A673 (cell line): Measurements from ENCODE around the gene ZNF48.

Experiments used
- EZH2 ChIP-seq: fragments of 200-600 bp; sonication (generic); IDR thresholded peaks from 2 replicates; pipeline ENCODE4 v1.6.1; 2017; ENCODE audit warnings: borderline replicate concordance, low read depth, mild to moderate bottlenecking, mixed read lengths, antibody characterized with exemption, low read length; ENCODE audit not compliant: poor library complexity, severe bottlenecking
- TF ChIP-seq, protein P1 (sequence below): fragments of 300-800, 200-600 bp; sonication (generic); conservative IDR thresholded peaks from 2 replicates; pipeline ENCODE4 v1.5.1; 2017; ENCODE audit warnings: low read depth, mild to moderate bottlenecking, antibody characterized with exemption, low read length, moderate library complexity, mixed read lengths

- TF ChIP-seq, protein P1, sequence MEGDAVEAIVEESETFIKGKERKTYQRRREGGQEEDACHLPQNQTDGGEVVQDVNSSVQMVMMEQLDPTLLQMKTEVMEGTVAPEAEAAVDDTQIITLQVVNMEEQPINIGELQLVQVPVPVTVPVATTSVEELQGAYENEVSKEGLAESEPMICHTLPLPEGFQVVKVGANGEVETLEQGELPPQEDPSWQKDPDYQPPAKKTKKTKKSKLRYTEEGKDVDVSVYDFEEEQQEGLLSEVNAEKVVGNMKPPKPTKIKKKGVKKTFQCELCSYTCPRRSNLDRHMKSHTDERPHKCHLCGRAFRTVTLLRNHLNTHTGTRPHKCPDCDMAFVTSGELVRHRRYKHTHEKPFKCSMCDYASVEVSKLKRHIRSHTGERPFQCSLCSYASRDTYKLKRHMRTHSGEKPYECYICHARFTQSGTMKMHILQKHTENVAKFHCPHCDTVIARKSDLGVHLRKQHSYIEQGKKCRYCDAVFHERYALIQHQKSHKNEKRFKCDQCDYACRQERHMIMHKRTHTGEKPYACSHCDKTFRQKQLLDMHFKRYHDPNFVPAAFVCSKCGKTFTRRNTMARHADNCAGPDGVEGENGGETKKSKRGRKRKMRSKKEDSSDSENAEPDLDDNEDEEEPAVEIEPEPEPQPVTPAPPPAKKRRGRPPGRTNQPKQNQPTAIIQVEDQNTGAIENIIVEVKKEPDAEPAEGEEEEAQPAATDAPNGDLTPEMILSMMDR, result no peak
- TF ChIP-seq EZH2, result no peak
Observed at GRCh38 chr16:30352488-30353401, 42.5 kb upstream of the ZNF48 start.
